Activated CD4-positive, alpha-beta T cell treated with anti-CD3 and anti-CD28 coated beads, Interleukin-2, amount 50 U/mL, for 24 hours (primary cell): Measurements from ENCODE around the gene ADGRV1.
"Not testable (repeated sequence)": the region's sequence is repeated elsewhere in the genome, so short reads cannot be mapped to it uniquely, and the experiment has no call there.

Source experiments
- DNase-seq, 2 donors: peaks; one replicate each; pipeline ENCODE4 v3.0.0-alpha.2; 2020; ENCODE audit warnings: low read depth in 1 of 2, low spot score in 1 of 2

ADGRV1 gene

DNA sequence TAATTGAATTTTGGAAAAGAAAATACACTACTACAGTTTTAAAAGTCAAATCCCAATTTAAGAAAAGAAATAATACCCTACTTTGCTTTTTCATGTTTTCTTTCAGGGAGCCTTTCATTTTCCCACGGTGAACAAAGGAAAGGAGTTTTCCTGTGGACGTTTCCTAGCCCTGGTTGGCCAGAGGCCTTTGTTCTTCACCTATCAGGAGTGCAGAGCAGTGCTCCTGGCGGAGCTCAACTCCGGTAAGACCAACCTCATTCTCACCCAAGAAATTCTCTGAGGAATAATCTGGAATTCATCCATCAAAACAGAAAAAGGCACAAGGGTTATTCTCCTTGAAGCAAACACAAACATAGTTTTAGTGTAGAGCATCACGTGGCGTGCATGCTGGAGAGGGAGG lies 248.9 kb downstream of the ADGRV1 start:
- DNase-seq, result no peak

DNA sequence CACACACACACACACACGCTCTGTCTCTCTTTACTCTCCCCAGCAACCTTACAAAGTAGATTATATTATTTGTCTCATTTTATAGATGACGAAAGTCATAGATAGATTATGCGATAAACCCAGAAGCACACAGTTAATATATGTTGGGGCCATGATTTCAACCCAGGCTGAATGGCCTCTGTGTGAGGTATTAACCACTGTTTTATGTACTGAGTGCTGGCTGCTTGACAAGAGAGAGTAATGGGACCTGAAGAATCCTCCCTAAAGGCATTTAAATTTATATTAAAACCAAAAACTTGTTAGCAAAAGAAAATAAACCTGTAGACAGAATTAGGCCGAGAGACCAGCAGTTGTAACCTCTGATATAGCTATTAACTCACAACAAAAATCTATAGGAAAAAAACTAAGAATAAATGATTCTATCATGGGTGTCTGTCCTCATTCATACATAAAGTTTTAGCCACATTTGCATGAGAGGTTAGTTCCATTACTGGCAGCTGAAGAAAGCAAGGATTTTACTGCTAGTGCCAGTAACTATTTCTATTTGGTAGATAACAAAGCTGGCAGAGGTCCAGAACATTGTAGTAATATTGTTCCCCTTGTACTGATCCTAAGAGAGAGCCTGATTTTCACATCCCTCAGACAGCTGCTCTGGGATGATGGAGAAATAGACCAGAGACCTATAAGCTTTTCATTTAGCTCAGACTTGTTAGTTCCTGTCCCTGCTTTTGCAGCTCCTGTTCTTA lies 250.9 kb downstream of the ADGRV1 start:
- DNase-seq, result no peak

DNA sequence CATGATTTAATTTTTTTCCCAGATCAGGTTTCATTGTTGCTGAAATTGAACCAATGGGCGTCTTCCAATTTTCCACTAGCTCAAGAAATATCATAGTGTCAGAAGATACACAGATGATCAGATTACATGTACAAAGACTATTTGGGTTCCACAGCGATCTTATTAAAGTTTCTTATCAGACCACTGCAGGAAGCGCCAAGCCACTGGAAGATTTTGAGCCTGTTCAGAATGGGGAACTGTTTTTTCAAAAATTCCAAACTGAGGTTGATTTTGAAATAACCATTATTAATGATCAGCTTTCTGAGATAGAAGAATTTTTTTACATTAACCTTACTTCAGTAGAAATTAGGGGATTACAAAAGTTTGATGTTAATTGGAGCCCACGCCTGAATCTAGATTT lies 251.6 kb downstream of the ADGRV1 start:
- no peak for DNase-seq

DNA sequence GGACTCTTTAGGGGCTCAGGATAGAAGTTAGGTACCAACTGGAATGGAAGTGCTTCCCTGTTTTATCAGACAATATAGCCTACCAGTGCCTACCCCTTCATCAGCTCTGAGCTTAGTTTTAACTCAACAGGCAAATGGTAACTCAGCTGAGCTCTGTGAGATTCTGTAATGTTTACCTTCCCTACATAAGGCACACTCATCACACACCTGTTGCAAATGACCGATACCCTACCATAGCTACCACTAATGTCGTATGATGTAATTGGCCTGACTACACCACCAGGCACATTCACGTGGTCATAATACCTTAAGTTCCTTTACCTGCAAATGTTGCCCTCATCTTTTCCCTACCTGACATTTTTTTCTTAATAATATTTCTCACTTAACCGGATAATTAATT lies 254.8 kb downstream of the ADGRV1 start:
- DNase-seq, result no peak

DNA sequence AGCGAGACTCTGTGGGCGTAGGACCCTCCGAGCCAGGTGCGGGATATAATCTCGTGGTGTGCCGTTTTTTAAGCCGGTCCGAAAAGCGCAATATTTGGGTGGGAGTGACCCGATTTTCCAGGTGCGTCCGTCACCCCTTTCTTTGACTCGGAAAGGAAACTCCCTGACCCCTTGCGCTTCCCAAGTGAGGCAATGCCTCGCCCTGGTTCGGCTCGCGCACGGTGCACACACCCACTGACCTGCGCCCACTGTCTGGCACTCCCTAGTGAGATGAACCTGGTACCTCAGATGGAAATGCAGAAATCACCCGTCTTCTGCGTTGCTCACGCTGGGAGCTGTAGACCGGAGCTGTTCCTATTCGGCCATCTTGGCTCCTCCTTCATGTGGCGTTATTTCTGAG lies 263.5 kb downstream of the ADGRV1 start:
- DNase-seq, result not testable (repeated sequence)

DNA sequence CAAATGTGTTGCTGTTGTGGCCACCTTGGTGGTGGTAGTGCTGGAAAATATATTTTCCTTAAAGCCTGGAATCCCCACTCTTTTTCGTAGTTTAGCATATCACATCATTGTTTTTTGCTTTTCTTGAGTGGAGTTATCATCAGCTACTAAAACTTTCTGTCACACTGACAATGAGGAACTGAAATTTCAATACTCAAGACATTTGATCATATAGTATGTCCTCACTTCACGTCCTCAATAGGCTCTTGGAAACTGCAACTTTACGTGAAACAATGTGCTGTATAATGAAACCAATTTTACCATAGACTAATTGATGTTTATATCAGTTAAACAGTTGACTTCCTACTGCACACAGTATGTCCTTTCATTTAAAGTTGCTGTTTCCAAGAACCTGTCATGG lies 265.8 kb downstream of the ADGRV1 start:
- DNase-seq, result no peak

DNA sequence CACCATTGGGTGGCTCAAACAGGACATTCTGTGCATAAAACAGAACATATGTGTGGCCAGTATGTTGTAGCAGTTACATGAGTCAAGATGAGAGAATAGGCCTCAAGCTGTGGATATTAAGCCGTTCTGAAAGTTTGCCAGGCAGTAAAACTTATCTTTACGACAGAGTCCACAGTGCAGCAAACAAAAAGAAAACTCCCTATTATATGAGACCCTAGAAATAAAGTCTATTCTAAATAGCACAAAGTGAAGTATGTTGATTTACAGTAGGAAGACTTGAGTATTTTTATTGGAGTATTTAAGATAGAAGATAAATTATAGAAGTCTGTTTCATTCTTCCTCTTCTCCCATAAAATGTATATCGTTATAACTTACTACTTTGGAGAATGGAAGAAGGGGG lies 271.5 kb downstream of the ADGRV1 start:
- no peak for DNase-seq

DNA sequence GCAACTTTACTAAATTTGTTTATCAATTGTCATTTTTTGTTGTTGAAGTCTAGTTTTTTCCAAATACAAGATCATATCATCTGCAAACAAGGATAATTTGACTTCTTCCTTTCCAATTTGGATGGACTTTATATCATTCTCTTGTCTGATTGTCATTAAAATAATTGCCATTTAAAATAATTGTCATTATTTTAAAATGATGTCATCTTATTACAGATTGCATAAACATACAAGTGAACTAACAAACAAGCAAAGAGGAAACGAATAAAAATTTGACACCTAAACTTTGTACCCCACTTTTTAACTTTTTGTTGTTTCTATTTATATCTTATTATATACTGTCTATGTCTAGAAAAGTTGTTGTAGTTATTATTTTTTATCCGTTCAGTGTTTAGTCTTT lies 275.2 kb downstream of the ADGRV1 start:
- DNase-seq, result no peak

DNA sequence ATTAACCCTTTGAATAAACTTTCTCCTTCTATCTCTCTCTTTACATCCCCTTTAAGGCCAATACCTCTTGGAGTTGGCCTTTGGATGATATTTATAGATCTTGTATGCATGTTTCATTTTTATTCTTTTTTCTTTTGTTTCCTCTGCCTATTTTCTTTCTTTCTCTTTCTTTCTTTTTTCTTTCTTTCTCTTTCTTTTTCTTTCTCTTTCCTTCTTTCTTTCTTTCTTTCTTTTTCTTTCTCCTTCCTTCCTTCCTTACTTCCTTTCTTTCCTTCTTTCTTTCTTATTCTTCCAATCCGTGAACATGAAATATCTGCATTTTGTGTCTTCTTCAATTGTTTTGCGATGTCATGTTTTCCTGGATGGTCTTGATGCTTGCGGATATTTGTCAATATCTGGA lies 276.1 kb downstream of the ADGRV1 start:
- DNase-seq, result no peak

DNA sequence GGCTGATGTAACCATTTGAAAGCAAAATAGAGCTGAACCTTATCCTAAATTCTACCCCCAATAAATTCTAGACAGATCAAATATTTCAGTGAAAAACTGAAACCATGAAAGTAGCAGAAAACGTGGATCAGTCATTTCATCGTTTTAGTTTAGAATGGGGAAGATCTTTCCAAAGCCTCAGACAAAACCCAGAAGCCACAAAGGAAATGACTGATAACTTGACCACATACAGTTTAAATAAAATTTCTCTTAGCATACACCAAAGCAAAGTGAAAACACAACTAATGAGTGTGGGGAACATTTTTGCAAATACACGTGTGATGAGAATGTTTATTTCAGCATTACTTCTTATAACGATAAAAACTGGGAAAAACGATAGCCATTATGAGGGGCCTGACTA lies 284.8 kb downstream of the ADGRV1 start:
- DNase-seq, result no peak

DNA sequence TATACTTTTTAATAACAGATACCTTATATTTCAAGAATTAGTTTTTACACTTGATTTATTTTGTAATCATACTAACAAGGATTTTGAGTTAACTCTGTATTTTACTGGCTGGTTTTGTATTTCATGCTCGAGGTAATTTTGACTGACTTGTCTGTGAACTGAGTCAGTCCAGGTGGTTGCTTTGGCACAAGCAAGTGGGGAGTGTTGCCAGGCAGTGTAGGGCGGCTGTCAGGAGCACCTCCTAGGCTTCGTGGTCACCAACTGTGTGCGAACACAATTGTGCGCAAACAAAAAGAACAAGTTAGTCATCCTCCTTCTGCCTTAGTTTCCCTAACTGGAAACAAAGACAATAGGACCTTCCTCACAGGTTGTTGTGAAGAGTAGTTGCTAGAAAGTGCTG lies 286.3 kb downstream of the ADGRV1 start:
- DNase-seq, result no peak

DNA sequence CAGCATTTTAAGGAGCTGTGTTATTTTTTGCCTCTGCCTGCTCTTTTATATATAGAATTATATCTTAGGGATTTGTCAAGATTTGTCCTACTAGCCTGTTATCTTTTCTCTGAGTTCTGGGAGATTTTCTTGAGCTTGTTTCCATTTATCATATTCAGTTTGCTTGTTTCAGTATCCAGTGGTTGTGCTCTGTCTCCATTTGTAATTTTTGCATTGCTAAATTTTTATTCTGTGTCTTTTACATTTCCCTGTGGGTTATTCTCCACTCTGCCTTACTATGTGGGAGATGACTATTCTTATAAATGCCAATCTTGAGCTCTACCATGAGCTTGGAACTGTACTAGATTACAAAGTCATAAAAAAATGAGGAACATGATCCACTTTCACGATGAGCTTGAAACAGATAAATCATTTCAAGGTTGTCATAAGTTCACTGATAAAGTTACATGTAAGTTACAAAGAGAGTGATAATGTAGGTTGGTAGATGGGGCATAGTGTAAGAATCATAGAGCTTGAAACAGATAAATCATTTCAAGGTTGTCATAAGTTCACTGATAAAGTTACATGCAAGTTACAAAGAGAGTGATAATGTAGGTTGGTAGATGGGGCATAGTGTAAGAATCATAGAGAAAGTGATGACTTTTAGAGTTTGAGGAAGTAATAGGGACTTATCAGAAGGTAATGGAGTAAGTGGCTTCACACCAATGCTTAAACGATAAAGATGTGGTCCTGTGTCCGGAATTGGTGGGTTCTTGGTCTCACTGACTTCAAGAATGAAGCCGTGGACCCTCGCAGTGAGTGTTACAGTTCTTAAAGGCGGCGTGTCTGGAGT lies 287.3 kb downstream of the ADGRV1 start:
- DNase-seq, result no peak

DNA sequence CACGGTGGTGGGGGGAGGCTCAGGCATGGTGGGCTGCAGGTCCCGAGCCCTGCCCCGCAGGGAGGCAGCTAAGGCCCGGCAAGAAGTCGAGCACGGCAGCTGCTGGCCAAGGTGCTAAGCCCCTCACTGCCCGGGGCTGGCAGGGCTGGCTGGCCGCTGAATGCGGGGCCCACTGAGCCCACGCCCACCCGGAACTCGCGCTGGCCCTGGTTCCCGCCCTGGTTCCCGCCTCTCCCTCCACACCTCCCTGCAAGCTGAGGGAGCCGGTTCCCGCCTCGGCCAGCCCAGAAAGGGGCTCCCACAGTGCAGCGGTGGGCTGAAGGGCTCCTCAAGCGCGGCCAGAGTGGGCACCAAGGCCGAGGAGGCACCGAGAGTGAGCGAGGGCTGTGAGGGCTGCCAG lies 289.0 kb downstream of the ADGRV1 start:
- not testable (repeated sequence) for DNase-seq

DNA sequence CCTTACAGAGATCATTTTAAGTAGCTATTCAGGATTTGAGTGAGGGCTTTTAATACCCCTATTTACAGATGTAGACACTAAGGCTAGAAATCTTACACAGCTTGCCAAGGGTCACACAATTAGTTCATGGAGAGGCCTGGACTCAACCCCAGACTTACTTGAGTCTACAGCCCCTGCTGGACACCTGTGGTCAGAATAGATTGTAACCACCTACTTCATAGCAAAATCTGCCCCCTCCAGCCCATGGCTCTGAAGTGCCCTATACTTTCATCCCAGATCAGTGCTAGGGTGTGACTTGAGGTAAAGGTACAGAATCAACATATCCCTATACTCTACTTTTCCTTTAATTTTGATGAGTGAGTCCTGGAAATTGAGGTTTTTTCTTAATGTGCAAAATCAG lies 291.3 kb downstream of the ADGRV1 start:
- no peak for DNase-seq

DNA sequence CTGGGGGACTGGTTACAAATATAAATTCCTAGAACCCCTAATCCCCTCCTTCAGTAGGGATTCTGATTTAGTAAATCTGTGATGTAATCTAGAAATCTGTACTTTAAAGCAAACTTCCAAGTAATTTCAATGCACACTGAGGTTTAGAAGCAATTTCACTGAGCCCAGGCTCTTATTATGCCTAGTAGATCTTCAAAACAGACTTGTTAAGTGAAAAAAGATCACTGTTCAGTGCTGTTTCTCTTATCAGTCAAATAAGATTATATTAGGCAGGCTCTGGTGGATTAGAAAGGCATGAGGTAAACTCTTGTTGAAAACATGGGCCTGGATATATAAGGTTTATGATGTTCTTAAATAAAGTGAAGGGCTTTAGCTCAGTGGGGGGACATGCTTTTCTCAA lies 293.9 kb downstream of the ADGRV1 start:
- DNase-seq, result no peak

DNA sequence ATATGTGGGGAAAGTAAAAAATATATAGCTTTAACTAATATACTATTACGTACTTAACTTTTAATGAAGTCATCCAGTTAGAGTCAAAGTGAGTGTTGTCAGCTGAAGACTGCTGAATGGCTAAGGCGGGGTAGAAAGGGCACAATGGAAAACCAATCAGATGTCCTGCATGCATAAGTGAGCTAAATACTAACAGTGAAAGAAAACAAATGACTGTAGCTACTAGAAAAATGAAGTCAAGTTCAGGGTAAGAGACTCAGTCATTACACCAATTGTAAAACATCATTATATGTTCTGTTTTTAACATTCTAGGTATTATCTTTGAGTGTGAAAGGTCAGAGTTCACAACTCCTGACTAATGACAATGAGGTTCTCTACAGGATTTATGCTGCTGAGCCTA lies 295.2 kb downstream of the ADGRV1 start:
- DNase-seq, result no peak

DNA sequence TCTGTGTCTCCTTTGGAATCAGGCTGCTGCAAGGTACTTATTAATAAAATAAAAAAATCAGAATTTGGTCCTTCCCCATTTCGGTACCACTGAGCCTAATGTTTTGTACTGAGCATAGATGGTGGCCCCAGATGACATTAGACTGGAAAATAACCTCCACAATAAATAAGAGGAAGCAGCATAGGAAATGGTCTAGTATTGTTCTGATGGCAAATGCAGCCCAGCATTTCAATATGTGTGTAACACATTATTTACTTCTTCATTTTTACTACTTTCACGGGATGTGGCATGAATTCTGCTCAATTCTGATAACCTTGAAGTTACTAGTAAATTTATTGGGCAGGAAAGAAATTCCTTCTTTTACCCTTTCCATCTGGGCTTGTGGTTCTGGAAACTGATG lies 295.6 kb downstream of the ADGRV1 start:
- no peak for DNase-seq

DNA sequence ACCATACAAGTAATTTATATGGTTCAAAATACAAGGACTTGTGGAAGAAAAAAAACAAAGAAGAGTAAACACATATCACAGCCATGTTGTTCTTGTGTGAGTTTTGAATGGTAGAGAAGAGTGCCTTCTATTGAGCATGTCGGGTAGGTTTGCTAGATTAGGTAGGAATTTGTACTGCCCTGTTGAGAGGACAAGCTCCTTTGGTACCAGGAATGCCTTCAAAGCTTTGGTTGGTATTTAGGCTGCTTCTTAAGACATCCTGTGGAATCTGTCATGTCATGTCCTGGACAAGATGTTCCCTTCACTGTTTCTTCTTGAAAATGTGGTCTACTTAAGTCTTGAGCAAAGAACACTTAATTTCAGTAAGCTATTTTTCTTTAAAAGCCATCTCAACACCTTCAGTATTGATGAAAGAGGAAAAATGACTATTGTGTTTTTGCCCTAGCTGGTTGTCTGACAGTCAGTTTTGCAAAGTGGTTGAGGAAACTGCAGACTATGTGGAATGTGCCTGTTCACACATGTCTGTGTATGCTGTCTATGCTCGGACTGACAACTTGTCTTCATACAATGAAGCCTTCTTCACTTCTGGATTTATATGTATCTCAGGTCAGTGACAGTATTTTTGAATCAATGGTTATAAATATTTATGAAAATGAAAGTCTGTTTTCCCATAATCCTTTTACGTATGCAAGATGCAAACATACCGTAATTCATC lies 296.9 kb downstream of the ADGRV1 start:
- no peak for DNase-seq

DNA sequence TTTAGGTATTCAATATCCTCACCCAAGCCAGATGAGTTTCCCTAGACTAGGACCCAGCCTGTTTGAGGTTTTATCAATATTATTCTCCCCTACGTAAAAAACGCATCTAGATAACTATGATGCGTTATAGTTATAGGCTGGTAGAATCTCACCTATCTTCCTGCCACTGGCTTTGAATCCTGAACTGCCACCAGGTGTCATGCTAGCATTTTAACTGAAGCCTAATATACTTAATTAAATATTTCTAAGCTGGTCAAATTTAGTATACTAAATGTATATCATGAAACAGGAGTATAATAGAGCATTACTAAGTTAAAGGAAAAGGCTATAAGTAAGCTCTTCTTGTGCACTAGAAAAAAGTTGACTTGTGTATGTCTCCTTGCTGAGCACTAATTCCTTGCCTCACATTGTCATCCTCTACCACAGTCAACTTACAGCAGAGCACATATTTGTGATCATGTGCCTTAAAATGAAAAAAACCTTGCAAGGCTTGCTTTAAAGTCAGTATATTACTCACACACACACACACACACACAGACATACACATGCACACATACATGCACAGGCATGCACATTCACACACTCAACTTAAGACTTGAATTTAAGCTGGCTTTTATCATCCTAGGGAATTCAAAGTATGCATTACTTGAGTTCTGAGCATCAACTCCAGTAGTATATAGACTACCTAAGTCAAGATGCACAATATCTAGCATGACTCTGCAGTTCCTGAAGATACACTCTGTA lies 303.4 kb downstream of the ADGRV1 start:
- DNase-seq, result no peak

DNA sequence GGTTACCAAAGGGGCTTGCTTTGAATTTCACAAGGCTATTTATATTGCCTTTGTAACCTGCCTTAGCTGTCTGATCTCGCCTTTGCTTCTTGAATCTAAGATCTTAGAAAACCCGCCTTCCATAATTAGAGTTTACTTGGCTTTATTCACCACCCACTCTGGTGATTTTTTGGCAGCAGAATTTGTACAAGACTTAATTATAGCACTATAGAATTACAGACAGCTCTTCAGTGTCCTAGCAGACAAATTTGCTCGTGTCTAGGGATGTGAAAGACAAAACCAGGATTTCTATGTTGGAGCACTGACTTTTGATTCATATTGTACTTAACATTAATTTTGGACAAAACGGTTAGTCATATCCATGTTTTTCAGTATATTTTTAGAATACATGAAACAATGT lies 306.6 kb downstream of the ADGRV1 start:
- no peak for DNase-seq

DNA sequence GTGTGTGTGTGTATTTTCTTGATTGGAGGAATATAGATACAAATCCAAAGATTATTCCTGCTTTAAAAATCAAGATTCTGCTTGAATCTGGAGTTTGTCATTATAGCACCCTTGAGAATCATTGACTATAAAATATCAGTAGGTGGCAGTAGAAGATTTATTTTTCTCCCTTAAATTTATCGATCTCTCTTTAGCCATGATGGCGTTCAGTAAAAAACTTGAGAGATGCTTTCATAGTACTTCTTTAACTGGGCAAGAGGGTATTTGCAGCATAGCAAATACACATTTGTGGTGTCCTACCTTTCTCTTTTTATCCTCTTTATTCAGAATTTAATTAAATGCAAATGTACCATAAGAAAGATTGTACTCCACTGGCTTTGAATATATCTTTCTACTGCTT lies 307.7 kb downstream of the ADGRV1 start:
- no peak for DNase-seq
